NCI-H1048 (cell line): ENCODE data around the gene MYT1.
"Not testable (repeated sequence)": the region's sequence is repeated elsewhere in the genome, so short reads cannot be mapped to it uniquely, and the experiment has no call there.

Experiments used
- DNase-seq: peaks from one replicate; lab custom pipeline; 2025; lab: John Stamatoyannopoulos, UW

The MYT1 gene

DNA sequence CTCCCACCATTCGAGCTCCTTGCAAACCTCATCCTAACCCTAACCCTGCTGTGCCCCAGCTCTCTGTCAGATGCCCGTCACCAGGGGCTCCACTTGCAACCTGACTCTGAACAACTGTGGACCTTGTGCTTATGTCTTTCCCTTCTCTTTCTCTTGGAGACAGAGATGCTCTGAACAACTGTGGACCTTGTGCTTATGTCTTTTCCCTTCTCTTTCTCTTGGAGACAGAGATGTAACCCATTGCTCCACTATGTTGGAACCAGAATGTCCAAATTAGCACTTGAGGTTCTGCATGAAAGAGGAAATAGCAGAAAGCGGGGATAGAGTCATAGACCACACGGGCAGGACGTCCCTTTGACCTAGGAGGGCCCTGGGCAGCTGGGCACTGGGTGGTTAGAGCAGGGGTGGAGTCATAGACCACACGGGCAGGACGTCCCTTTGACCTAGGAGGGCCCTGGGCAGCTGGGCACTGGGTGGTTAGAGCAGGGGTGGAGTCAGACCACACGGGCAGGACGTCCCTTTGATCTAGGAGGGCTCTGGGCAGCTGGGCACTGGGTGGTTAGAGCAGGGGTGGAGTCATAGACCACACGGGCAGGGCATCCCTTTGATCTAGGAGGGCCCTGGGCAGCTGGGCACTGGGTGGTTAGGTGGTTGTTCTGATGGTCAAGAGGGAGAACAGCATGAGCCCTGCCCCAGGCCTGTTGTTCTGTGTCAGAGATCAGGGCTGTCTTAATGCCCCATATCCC, 113.5 kb downstream of the MYT1 start:
- DNase-seq, result no peak

DNA sequence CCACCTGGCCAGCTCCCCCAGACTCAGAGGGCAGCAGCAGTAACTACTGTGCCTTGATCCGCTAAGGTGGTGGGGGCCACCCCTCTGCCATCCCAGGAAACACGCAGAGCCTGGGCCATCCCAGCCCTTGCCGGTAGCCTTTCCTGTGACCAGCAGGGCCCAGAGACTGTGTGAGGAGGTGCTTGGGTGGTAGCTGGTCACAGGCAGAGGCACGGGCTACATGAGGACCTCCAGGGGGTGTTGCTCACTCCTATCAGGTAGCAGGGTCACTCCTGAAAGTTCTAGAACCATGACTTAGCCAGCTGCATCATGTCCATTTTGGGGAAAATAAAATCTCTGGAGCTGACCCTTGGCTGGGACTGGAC, 114.0 kb downstream of the MYT1 start:
- DNase-seq, result no peak

DNA sequence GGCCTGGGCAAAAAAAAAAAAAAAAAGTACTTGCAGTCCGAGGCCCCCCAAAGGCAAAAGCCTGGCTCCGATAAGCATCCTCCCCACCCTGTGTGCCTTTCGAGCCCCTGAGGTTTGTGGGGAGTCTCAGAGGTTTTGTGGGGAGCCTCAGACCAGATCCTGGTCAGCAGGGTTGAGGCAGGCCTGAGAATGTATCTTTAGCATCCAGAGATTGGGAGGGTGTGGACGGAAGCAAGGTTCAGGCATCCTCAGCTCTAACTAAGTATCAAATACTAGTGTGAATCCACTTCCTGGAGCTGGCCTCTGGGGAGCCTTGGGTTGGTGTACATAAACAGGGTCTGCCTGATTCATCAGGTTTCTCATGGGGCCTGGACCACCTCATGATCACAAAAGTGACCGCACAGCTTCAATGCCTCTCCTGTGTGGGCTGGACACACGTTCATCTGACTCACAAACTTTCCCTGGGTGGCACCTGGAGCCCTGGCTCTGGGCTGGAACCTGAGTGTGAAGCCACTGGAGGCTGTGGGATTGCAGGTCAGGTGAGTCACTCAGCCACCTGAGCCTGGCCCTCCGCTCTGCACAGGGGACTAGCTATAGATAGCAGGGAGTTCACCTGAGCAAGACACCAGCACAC, 115.7 kb downstream of the MYT1 start:
- DNase-seq, result no peak

DNA sequence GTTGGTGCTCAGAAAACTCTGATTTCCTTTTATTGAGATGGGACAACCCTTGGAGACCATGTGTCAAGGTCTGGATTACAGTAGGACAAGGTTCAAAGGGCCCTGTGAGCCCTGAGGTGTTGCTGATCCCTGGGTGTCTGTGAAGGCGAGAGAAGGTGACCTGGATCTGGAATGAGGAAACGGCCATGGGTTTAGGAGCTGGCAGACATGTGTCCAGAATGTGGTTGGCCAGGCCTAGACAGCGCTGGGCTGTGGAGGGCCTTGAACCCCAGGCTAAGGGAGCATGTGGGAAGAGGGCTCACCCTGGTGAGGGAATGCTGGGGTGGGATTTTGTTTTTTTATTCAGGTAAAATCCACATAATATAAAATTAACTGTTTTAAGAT, 116.2 kb downstream of the MYT1 start:
- no peak for DNase-seq

DNA sequence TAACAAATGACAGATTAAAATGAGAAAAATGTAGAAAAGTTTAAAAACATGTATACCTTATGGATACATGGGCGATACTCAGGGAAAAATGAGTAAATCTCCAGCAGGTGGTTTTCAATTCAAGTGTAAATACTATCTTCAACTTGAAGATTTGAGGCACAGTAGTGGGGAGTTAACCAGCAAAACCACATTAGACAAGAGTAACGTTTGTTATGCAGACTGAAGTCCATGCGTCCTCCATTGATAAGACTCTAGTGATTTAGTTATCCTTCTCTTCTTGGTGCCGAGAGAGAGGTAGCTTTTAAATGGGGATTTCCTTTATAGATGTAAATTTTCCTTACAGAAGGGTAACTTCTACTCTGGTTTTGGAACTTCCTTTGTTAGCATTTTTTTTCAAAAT, 119.4 kb downstream of the MYT1 start:
- no peak for DNase-seq

DNA sequence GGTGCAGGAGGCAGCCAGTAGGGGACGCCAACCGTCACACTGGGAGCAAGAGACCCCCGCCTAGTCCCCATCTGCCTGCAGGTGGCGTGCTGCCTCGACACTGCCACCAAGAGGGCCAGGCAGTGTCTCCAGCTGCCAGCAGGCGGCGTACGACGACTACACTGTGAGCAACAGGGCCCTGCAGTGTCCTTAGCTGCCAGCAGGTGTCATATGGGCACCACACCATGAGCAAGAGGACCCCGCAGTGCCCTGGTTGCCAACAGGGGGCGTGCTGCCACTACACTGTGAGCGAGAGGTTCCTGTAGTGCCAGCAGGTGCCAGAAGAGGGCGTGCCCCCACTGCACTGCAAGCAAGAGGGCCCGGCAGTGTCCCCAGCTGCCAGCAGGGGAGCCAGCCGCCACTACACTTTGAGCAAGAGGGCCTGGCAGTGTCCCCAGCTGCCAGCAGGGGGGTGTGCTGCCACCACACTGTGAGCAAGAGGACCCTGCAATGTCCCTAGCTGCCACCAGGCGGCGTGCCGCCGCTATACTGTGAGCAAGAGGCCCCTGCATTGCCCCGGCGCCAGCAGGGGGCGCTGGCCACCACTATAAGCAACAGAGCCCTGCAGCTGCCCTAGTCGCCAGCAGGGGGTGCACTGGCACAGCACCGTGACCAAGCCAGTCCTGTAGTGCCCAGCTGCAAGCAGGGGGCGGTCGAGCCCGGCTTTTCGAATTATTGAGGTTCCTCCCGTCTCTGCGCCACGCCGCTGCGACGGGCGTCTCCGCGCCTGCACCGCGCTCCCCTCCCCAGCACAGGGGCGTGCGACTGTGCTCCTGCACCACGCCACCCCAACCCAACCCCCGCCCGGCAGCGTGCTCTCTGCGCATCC, 121.6 kb downstream of the MYT1 start:
- DNase-seq, result not testable (repeated sequence)

DNA sequence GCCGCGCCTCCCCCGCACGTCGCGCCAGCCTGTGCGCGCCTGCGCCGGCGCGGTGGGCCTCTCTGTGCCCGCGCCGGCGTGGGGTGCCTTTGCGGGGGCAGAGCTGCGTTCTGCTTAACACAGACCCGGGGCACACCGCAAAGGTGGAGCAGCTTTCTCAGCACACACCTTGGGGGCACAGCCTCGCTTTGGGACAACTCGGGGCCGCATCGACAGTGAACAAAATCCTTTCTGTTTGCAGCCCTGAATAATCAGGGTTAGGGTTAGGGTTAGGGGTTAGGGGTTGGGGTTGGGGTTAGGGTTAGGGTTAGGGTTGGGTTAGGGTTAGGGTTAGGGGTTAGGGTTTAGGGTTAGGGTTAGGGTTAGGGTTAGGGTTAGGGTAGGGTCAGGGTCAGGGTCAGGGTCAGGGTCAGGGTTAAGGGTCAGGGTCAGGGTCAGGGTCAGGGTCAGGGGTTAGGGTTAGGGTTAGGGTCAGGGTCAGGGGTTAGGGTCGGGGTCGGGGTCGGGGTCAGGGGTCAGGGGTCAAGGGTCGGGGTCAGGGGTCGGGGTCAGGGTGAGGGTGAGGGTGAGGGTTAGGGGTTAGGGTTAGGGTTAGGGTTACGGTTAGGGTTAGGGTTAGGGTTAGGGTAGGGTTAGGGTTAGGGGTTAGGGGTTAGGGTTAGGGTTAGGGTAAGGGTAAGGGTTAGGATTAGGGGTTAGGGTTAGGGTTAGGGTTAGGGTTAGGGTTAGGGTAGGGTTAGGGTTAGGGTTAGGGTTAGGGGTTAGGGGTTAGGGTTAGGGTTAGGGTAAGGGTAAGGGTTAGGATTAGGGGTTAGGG, 122.4 kb downstream of the MYT1 start:
- not testable (repeated sequence) for DNase-seq

DNA sequence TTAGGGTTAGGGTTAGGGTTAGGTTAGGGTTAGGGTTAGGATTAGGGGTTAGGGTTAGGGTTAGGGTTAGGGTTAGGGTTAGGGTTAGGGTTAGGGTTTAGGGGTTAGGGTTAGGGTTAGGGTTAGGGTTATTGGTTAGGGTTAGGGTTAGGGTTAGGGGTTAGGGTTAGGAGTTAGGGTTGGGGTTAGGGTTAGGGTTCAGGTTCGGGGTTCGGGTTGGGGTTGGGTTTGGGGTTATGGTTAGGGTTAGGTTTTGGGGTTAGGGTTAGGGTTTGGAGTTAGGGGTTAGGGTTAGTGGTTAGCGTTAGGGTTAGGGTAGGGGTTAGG, 123.0 kb downstream of the MYT1 start:
- not testable (repeated sequence) for DNase-seq
